ENCODE measurements around the gene MDM4. TPM values are rescaled to one million over a fixed set of nuclear protein-coding genes. Genes with fewer than 3 reads are reported as not detected.

Gene MDM4
- total RNA-seq, 1 experiment from 2014 or later: 174 TPM

DNA sequence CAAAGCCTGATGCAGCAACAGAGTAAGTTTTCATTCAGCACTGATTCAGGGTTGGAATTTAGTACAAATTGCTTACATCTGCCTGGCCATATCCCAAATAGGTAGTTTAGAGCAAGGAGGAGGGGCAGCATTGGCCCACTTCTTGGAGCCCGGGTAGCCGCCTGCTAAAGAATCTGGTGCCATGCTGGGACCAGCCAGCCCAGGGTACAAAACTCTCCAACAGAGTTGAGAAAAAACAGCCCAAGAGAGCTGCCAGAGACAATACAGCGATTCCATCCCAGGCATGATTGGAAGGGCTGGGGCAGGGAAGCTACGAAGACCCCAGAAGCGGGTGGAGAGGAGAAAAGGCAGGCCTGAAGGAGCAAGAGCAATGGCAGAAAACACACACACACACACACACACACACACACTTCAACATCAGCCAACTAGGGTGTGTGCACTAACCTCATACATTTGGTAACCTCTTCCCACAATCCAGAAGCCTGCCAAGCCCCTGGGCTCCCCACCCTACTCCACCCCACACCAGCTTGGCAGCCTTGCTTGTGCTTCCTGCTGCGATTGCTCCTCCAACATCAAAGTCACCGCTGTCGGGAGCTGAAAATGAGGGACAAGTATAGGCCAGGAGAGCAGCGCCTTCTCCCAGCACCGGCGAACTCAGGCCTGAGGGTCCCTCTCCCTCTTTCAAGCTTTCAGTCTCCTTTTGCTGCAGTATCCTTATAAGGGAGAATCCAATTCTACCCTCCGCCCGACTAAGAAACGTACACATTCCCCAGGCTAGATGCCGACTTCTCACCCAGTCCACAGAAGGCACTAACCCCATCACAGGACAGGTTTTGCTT, 22.8 kb upstream of the MDM4 start:
- peaks cover 52% of the 10 kb centered on the region for H3K27me3 Mint-ChIP-seq (ENCODE audit: insufficient read depth, unreplicated experiment)
- H3K4me1 Mint-ChIP-seq (ENCODE audit: insufficient read depth, unreplicated experiment): peaks cover 26% of the 10 kb centered on the region
- intact Hi-C loops (cut with micrococcal nuclease): no loop called here
- no peak for TF ChIP-seq CTCF (IDR thresholded peaks at IDR 0.05; ENCODE audit: unreplicated experiment)
- POLR2A ChIA-PET: interaction anchor here (0.6 to 11.8 kb wide), 37 partner anchors 9 to 1687 kb away, joined by 3 to 253 read pairs (median 6); partner anchors contain the start of genes MDM4 and PPP1R15B
- H3K27ac Mint-ChIP-seq (ENCODE audit: low read depth, unreplicated experiment): peak overlapping the region; percentile 17
- H3K4me3 Mint-ChIP-seq (ENCODE audit: unreplicated experiment): peak overlapping the region; percentile 86
- BruUV-seq (replicated peaks): no TSS peak
- H3K36me3 Mint-ChIP-seq (ENCODE audit: insufficient read depth, unreplicated experiment): no peaks in the 10 kb centered on the region
- no peaks in the 10 kb centered on the region for H3K9me3 Mint-ChIP-seq (ENCODE audit: unreplicated experiment)
- CTCF ChIA-PET: interaction anchor here (0.6 to 20.9 kb wide), 24 partner anchors 9 to 633 kb away, joined by 3 to 1125 read pairs (median 6); partner anchors contain the start of gene MDM4
- peak; percentile 94 for DNase-seq (ENCODE audit: unreplicated experiment)

- no peaks in the 10 kb centered on the region for H3K9me3 Mint-ChIP-seq (ENCODE audit: unreplicated experiment)
- no peak for TF ChIP-seq CTCF (IDR thresholded peaks at IDR 0.05; ENCODE audit: unreplicated experiment)
- H3K4me3 Mint-ChIP-seq (ENCODE audit: unreplicated experiment): peak overlapping the region; percentile 86
- CTCF ChIA-PET: interaction anchor here (0.6 to 20.9 kb wide), 26 partner anchors 10 to 1139 kb away, joined by 3 to 1125 read pairs (median 6); partner anchors contain the start of gene MDM4
- no peaks in the 10 kb centered on the region for H3K36me3 Mint-ChIP-seq (ENCODE audit: insufficient read depth, unreplicated experiment)
- H3K27me3 Mint-ChIP-seq (ENCODE audit: insufficient read depth, unreplicated experiment): peaks cover 47% of the 10 kb centered on the region
- DNase-seq (ENCODE audit: unreplicated experiment): no peak
- H3K4me1 Mint-ChIP-seq (ENCODE audit: insufficient read depth, unreplicated experiment): peaks cover 26% of the 10 kb centered on the region
- peak overlapping the region; percentile 17 for H3K27ac Mint-ChIP-seq (ENCODE audit: low read depth, unreplicated experiment)
- BruUV-seq (replicated peaks): no TSS peak
- POLR2A ChIA-PET: interaction anchor here (0.6 to 11.8 kb wide), 32 partner anchors 9 to 1686 kb away, joined by 3 to 253 read pairs (median 7); partner anchors contain the start of genes MDM4 and PPP1R15B
- intact Hi-C loops (cut with micrococcal nuclease): loop anchor here (1.0 to 2.0 kb wide), 4 partner anchors 48 to 83 kb away; partner anchors contain the start of gene PPP1R15B
These were observed 22.3 kb upstream of the MDM4 start for GRCh38 chr1:204493984-204494280.

GRCh38 chr1:204494281-204495077, 21.7 kb upstream of the MDM4 start, which contains the start of gene PIK3C2B:
Gene PIK3C2B, minus strand, starts transcription at chr1:204494805. Its CDS starts 25,003 bp downstream, at chr1:204469802.
- peak; percentile 93 for TF ChIP-seq CTCF (IDR thresholded peaks at IDR 0.05; ENCODE audit: unreplicated experiment)
- Mint-ChIP-seq H3K9me3 (ENCODE audit: unreplicated experiment) (no peaks in the 10 kb centered on the region), H3K36me3 (ENCODE audit: insufficient read depth, unreplicated experiment) (no peaks in the 10 kb centered on the region), H3K27ac (ENCODE audit: low read depth, unreplicated experiment) (peak within 1 kb of the TSS; percentile 24), H3K4me3 (ENCODE audit: unreplicated experiment) (peak within 1 kb of the TSS; percentile 86), H3K4me1 (ENCODE audit: insufficient read depth, unreplicated experiment) (peaks cover 26% of the 10 kb centered on the region), H3K27me3 (ENCODE audit: insufficient read depth, unreplicated experiment) (peaks cover 41% of the 10 kb centered on the region)
- BruUV-seq (replicated peaks): no TSS peak
- intact Hi-C loops (cut with micrococcal nuclease): loop anchor here (1.0 to 2.0 kb wide), 4 partner anchors 48 to 83 kb away; partner anchors contain the start of gene PPP1R15B
- ChIA-PET CTCF (interaction anchor here (0.6 to 20.9 kb wide), 32 partner anchors 10 to 1138 kb away, joined by 3 to 1125 read pairs (median 4); partner anchors contain the start of gene MDM4), POLR2A (interaction anchor here (0.6 to 11.8 kb wide), 35 partner anchors 9 to 1687 kb away, joined by 3 to 253 read pairs (median 6); partner anchors contain the start of genes MDM4 and PPP1R15B)
- DNase-seq (ENCODE audit: unreplicated experiment): peak; percentile 92
